Omental fat pad (tissue), 4 donors: Measurements from ENCODE around the gene RXYLT1. TPM values are rescaled to one million over a fixed set of nuclear protein-coding genes. Genes with fewer than 3 reads are reported as not detected.

Experiments
- ATAC-seq: fragments of 150-250 bp; one replicate; pipeline ENCODE4 v1.9.1; 2016; ENCODE audit warnings: mild to moderate bottlenecking, moderate library complexity; ENCODE audit not compliant: low FRiP score
- DNase-seq: peaks from one replicate; pipeline ENCODE4 v3.0.0-alpha.2; 2019; ENCODE audit warnings: low spot score
- CTCF ChIP-seq, 3 donors: fragments of 450-650 bp; IDR thresholded peaks; one replicate each; pipeline ENCODE4 v1.5.1; 2016 to 2017; ENCODE audit warnings: antibody characterized with exemption in 3 of 3, mild to moderate bottlenecking in 3 of 3, moderate library complexity in 2 of 3
- total RNA-seq, 4 donors: library from RNA; depleted of rRNA; stranded (reverse); fragments of >200 nt; gene quantifications; one replicate each; pipeline ENCODE4 v1.1.0, GENCODE V29; 2016

RXYLT1 gene
- total RNA-seq, 4 donors from 2014 or later = 16.0 to 18.7 (median 17.0) TPM

GRCh38 chr12:63790608-63790945, 10.9 kb downstream of the RXYLT1 start:
- DNase-seq (no peak), ATAC-seq (no peak)
- TF ChIP-seq CTCF (IDR thresholded peaks at IDR 0.05) = no peak

GRCh38 chr12:63792338-63792737, 12.6 kb downstream of the RXYLT1 start:
- no peak for TF ChIP-seq CTCF (IDR thresholded peaks at IDR 0.05)
- ATAC-seq = no peak
- DNase-seq = no peak

GRCh38 chr12:63795032-63795687, 15.5 kb downstream of the RXYLT1 start:
- ATAC-seq = no peak
- no peak for TF ChIP-seq CTCF (IDR thresholded peaks at IDR 0.05)
- no peak for DNase-seq

- no peak for TF ChIP-seq CTCF (IDR thresholded peaks at IDR 0.05)
- DNase-seq (no peak), ATAC-seq (no peak)
Observed at GRCh38 chr12:63795944-63796343, 16.2 kb downstream of the RXYLT1 start.

- TF ChIP-seq CTCF (IDR thresholded peaks at IDR 0.05) = no peak
- DNase-seq (no peak), ATAC-seq (no peak)
Observed at GRCh38 chr12:63802012-63802608, 22.4 kb downstream of the RXYLT1 start.

GRCh38 chr12:63804746-63805145, 25.0 kb downstream of the RXYLT1 start:
- no peak for TF ChIP-seq CTCF (IDR thresholded peaks at IDR 0.05)
- DNase-seq (no peak), ATAC-seq (no peak)
